GM23248 (cell line): ENCODE data around the gene ZCCHC8. TPM values are rescaled to one million over a fixed set of nuclear protein-coding genes. Genes with fewer than 3 reads are reported as not detected.
A peak's percentile ranks its signal among the peaks of the same experiment; 100 is the strongest.

Source experiments
- DNase-seq: peaks from one replicate; pipeline ENCODE4 v3.0.0-alpha.2; 2015
- H2AFZ ChIP-seq: fragments of 200-600 bp; sonication (generic); 2 replicates; pipeline ENCODE4 v1.6.1; 2016; ENCODE audit warnings: antibody characterized with exemption
- H3F3A ChIP-seq: fragments of 200-600 bp; sonication (generic); 2 replicates; pipeline ENCODE4 v1.6.1; 2016; ENCODE audit warnings: mild to moderate bottlenecking, antibody characterized with exemption, mixed run types; ENCODE audit not compliant: insufficient read depth
- H3K27ac ChIP-seq: fragments of 200-600 bp; sonication (generic); 2 replicates; pipeline ENCODE4 v1.5.1; 2016; ENCODE audit warnings: mild to moderate bottlenecking
- H3K27me3 ChIP-seq: fragments of 200-600 bp; sonication (generic); replicated peaks from 2 replicates; pipeline ENCODE4 v1.6.1; 2016; ENCODE audit warnings: mild to moderate bottlenecking; ENCODE audit not compliant: insufficient read depth
- H3K36me3 ChIP-seq: fragments of 200-600 bp; sonication (generic); 2 replicates; pipeline ENCODE4 v1.6.1; 2016; ENCODE audit warnings: low read depth, mild to moderate bottlenecking
- H3K4me1 ChIP-seq: fragments of 200-600 bp; sonication (generic); 2 replicates; pipeline ENCODE4 v1.6.1; 2016; ENCODE audit warnings: mild to moderate bottlenecking; ENCODE audit not compliant: insufficient read depth
- H3K4me2 ChIP-seq: fragments of 200-600 bp; sonication (generic); one replicate; pipeline ENCODE4 v1.6.1; 2016; ENCODE audit warnings: mild to moderate bottlenecking; ENCODE audit not compliant: unreplicated experiment
- H3K4me3 ChIP-seq: fragments of 200-600 bp; sonication (generic); 2 replicates; pipeline ENCODE4 v1.5.1; 2016; ENCODE audit warnings: mild to moderate bottlenecking
- H3K79me2 ChIP-seq: fragments of 200-600 bp; sonication (generic); 2 replicates; pipeline ENCODE4 v1.6.1; 2016; ENCODE audit warnings: mild to moderate bottlenecking; ENCODE audit not compliant: insufficient read depth
- H3K9ac ChIP-seq: fragments of 200-600 bp; sonication (generic); 2 replicates; pipeline ENCODE4 v1.6.1; 2016; ENCODE audit warnings: mild to moderate bottlenecking
- H3K9me2 ChIP-seq: fragments of 200-600 bp; sonication (generic); 2 replicates; pipeline ENCODE4 v1.6.1; 2016; ENCODE audit warnings: mixed run types, mild to moderate bottlenecking, moderate library complexity; ENCODE audit not compliant: insufficient read depth
- H3K9me3 ChIP-seq: fragments of 200-600 bp; sonication (generic); one replicate; pipeline ENCODE4 v1.6.1; 2017; ENCODE audit warnings: low read depth
- H4K20me1 ChIP-seq: fragments of 200-600 bp; sonication (generic); 2 replicates; pipeline ENCODE4 v1.6.0; 2016; ENCODE audit not compliant: insufficient read depth
- EZH2 ChIP-seq: fragments of 200-600 bp; sonication (generic); IDR thresholded peaks from 2 replicates; pipeline ENCODE4 v1.6.1; 2018; ENCODE audit warnings: antibody characterized with exemption, mild to moderate bottlenecking; ENCODE audit not compliant: insufficient read depth, poor library complexity, severe bottlenecking
- EZH2phosphoT487 ChIP-seq: fragments of 200-600 bp; sonication (generic); IDR thresholded peaks from 2 replicates; pipeline ENCODE4 v1.6.1; 2018; ENCODE audit warnings: antibody characterized with exemption, moderate library complexity, mild to moderate bottlenecking, low read depth; ENCODE audit not compliant: insufficient read depth
- WGBS, 2 experiments: methylation state at CpG; one replicate each; pipeline ENCODE4 v1.1.6; 2015 to 2017; ENCODE audit warnings: low lambda C conversion rate in 2 of 2, low coverage in 1 of 2; ENCODE audit errors: missing lambda C conversion rate in 2 of 2; 5-methylcytosine and 5-hydroxymethylcytosine counted together
- in situ Hi-C: fragments of 300-500 bp; cut with MboI; formaldehyde crosslinking; loops from 2 replicates; pipeline ENCODE4 v1.15.0; 2020
- polyA plus RNA-seq: library from polyadenylated mRNA; unstranded; fragments of >200 nt; fragmentation: Nextera tagmentation; extraction: Ambion mirVana; gene quantifications from 2 replicates; pipeline ENCODE4 v1.2.1, GENCODE V29; 2016
- small RNA-seq: library from RNA; depleted of rRNA; stranded (forward); fragments of <200 nt; gene quantifications from one replicate; pipeline ENCODE3, GENCODE V24; 2014; ENCODE audit warnings: low read depth, low replicate concordance
- total RNA-seq: library from RNA; depleted of rRNA; stranded (reverse); fragments of >200 nt; shearing (Covaris generic); gene quantifications from 2 replicates; pipeline ENCODE4 v1.2.3, GENCODE V29; 2014; rRNA removed

Gene ZCCHC8
- total and polyA plus RNA-seq, 2 experiments from 2014 or later, result 13.2 to 13.6 TPM

- peak; percentile 47 for DNase-seq
- peak overlapping the region; percentile 82 for H2AFZ ChIP-seq
- H3K27me3 ChIP-seq, result no peaks in the 10 kb centered on the region
- H3K79me2 ChIP-seq, result peaks cover 31% of the 10 kb centered on the region
- no peaks in the 10 kb centered on the region for H3K36me3 ChIP-seq
- H3K27ac ChIP-seq, result peak overlapping the region; percentile 79
- TF ChIP-seq EZH2, result no peak
- TF ChIP-seq EZH2phosphoT487, result no peak
- H3K4me3 ChIP-seq, result peak overlapping the region; percentile 73
- no peaks in the 10 kb centered on the region for H3K9me2 ChIP-seq
- H3F3A ChIP-seq, result peaks cover 20% of the 10 kb centered on the region
- H3K4me2 ChIP-seq, result peak overlapping the region; percentile 81
- in situ Hi-C loops, result no loop called here
- H3K4me1 ChIP-seq, result peaks cover 29% of the 10 kb centered on the region
- H4K20me1 ChIP-seq, result no peaks in the 10 kb centered on the region
- WGBS, 2 experiments, result 22 to 24% methylated on average over 21 of the region's 21 CpGs
- H3K9me3 ChIP-seq, result no peaks in the 10 kb centered on the region
- peak overlapping the region; percentile 84 for H3K9ac ChIP-seq
These were observed 77.2 kb downstream of the ZCCHC8 start for GRCh38 chr12:122423258-122424165.

- H3K27me3 ChIP-seq, result no peaks in the 10 kb centered on the region
- peak; percentile 85 for DNase-seq
- H4K20me1 ChIP-seq, result no peaks in the 10 kb centered on the region
- H3K4me1 ChIP-seq, result peaks cover 29% of the 10 kb centered on the region
- peak overlapping the region; percentile 82 for H2AFZ ChIP-seq
- H3F3A ChIP-seq, result peaks cover 20% of the 10 kb centered on the region
- no peaks in the 10 kb centered on the region for H3K9me2 ChIP-seq
- TF ChIP-seq EZH2phosphoT487 (no peak), EZH2 (no peak)
- peak overlapping the region; percentile 81 for H3K4me2 ChIP-seq
- peak overlapping the region; percentile 84 for H3K9ac ChIP-seq
- peak overlapping the region; percentile 79 for H3K27ac ChIP-seq
- 0 to 2% methylated on average over 12 to 29 of the region's 39 CpGs for WGBS, 2 experiments
- no peaks in the 10 kb centered on the region for H3K9me3 ChIP-seq
- H3K36me3 ChIP-seq, result no peaks in the 10 kb centered on the region
- in situ Hi-C loops, result no loop called here
- H3K4me3 ChIP-seq, result peak overlapping the region; percentile 73
- peaks cover 38% of the 10 kb centered on the region for H3K79me2 ChIP-seq
These were observed 77.9 kb downstream of the ZCCHC8 start for GRCh38 chr12:122422730-122423257.

DNA sequence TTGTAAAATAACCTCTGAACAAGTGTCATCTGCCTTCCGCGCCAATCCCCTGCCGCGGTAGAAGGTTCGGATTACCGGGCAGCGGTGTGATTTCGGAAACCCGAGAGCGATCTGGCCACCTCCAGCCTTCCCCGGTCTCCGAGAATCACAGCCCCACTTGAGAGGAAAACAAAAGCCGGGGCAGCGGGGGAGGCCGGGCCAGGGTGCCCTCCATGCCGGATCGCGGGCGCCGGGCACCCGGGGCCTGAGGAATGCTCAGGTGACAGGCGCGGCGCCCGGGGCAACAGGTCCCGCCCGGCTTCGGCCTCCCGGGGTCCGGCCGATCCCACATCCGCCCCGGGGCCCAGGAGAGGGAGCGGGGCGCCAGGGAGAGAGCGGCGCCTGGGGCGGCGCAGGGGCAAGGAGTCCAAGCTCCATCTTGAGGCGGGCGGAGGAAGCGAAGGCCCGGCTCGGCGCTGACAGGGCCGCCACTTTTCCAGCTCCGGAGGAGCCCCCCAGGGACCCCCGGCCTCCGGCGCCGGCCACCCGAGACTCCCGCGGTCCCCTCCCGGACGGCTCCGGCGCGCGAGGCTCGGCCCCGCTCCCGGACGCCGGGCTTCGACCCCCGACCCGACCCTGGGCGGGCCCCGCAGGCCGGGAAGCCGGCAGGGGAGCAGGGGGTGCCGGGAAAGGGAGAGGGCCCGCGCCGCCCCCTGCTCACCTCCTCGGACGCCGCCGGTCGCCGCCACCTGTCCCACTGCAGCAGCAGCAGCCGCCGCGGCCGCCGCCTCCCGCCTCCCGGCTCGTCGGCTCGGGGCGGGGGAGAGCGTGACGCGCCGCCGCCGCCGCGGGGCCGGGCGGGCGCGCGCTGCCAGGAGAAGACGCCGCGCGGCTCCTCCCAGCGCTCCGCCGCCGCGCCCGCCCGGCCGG is 78.7 kb downstream of the ZCCHC8 start, which contains the start of gene CLIP1:
Gene CLIP1, minus strand, starts transcription at position 849 of the 909 bp plus-strand sequence. CDS start 42,217 bp downstream, outside the sequence.
- peak within 1 kb of the TSS; percentile 91 for H3K4me2 ChIP-seq
- WGBS, 2 experiments, result 0 to 1% methylated on average over 46 to 58 of the region's 118 CpGs
- DNase-seq, result peak; percentile 88
- peaks cover 45% of the 10 kb centered on the region for H3K79me2 ChIP-seq
- peak within 1 kb of the TSS; percentile 89 for H3K27ac ChIP-seq
- in situ Hi-C loops, result no loop called here
- H3K9me2 ChIP-seq, result no peaks in the 10 kb centered on the region
- H3K36me3 ChIP-seq, result no peaks in the 10 kb centered on the region
- TF ChIP-seq EZH2phosphoT487, result no peak
- TF ChIP-seq EZH2, result no peak
- no peaks in the 10 kb centered on the region for H3K9me3 ChIP-seq
- H3K27me3 ChIP-seq, result no peaks in the 10 kb centered on the region
- H3K4me1 ChIP-seq, result peaks cover 29% of the 10 kb centered on the region
- H2AFZ ChIP-seq, result peak within 1 kb of the TSS; percentile 82
- H3K9ac ChIP-seq, result peak within 1 kb of the TSS; percentile 95
- H3K4me3 ChIP-seq, result peak within 1 kb of the TSS; percentile 83
- H4K20me1 ChIP-seq, result no peaks in the 10 kb centered on the region
- H3F3A ChIP-seq, result peaks cover 20% of the 10 kb centered on the region

Small RNAs within 50 kb of the gene (small RNA-seq; reads per million reads assigned to genes)
- gene RF00411, result not detected

Other genes starting within 250 kb of the ZCCHC8 start
- gene VPS33A, start 234.4 kb downstream of the ZCCHC8 start, total RNA-seq, result 15.0 and 16.0 TPM in 2 replicates
- gene VPS33A, start 234.4 kb downstream of the ZCCHC8 start, polyA plus RNA-seq, result 15.3 and 16.2 TPM in 2 replicates
- 52.5 and 61.7 TPM in 2 replicates for gene CLIP1, start 78.3 kb downstream of the ZCCHC8 start, total RNA-seq
- gene CLIP1, start 78.3 kb downstream of the ZCCHC8 start, polyA plus RNA-seq, result 74.5 and 77.8 TPM in 2 replicates
- 31.1 and 41.5 TPM in 2 replicates for gene RSRC2, start 26.0 kb upstream of the ZCCHC8 start, total RNA-seq
- 45.8 and 51.7 TPM in 2 replicates for gene RSRC2, start 26.0 kb upstream of the ZCCHC8 start, polyA plus RNA-seq
- gene KNTC1, start 26.3 kb upstream of the ZCCHC8 start, total RNA-seq, result 15.5 and 20.2 TPM in 2 replicates
- 5.6 and 8.1 TPM in 2 replicates for gene KNTC1, start 26.3 kb upstream of the ZCCHC8 start, polyA plus RNA-seq
- gene HCAR2, start 202.4 kb upstream of the ZCCHC8 start, total RNA-seq, result not detected in 2 replicates
- not detected in 2 replicates for gene HCAR2, start 202.4 kb upstream of the ZCCHC8 start, polyA plus RNA-seq
- gene HCAR3, start 215.9 kb upstream of the ZCCHC8 start, total RNA-seq, result not detected in 2 replicates
- gene HCAR3, start 215.9 kb upstream of the ZCCHC8 start, polyA plus RNA-seq, result not detected in 2 replicates
- not detected in 2 replicates for gene HCAR1, start 229.9 kb upstream of the ZCCHC8 start, total RNA-seq
- not detected in 2 replicates for gene HCAR1, start 229.9 kb upstream of the ZCCHC8 start, polyA plus RNA-seq